GM23338 (cell line): ENCODE measurements around the gene MAP1B. TPM values are rescaled to one million over a fixed set of nuclear protein-coding genes. Genes with fewer than 3 reads are reported as not detected.

ENCODE experiments used
- ATAC-seq: fragments of 200-7000 bp; cut with Tn5 transposase; 3 replicates; pipeline ENCODE4 v1.9.1; 2020
- DNase-seq: peaks from one replicate; pipeline ENCODE4 v3.0.0-alpha.2; 2015; ENCODE audit warnings: low spot score
- H2AFZ ChIP-seq: fragments of 200-600 bp; sonication (generic); 2 replicates; pipeline ENCODE4 v1.8.0; 2016; ENCODE audit warnings: antibody characterized with exemption, mild to moderate bottlenecking, moderate library complexity
- H3F3A ChIP-seq: fragments of 200-600 bp; sonication (generic); replicated peaks from 2 replicates; pipeline ENCODE4 v1.8.0; 2017; ENCODE audit warnings: antibody characterized with exemption, mixed run types, low read depth
- H3K27ac ChIP-seq: fragments of 200-600 bp; sonication (generic); 2 replicates; pipeline ENCODE4 v1.6.1; 2016; ENCODE audit warnings: low read depth
- H3K27me3 ChIP-seq: fragments of 200-600 bp; sonication (generic); 2 replicates; pipeline ENCODE4 v1.8.0; 2016; ENCODE audit warnings: mild to moderate bottlenecking, mixed run types, moderate library complexity; ENCODE audit not compliant: insufficient read depth
- H3K36me3 ChIP-seq: fragments of 200-600 bp; sonication (generic); 2 replicates; pipeline ENCODE4 v1.8.0; 2016; ENCODE audit warnings: mild to moderate bottlenecking; ENCODE audit not compliant: insufficient read depth
- H3K4me1 ChIP-seq: fragments of 200-600 bp; sonication (generic); 2 replicates; pipeline ENCODE4 v1.8.0; 2016; ENCODE audit warnings: mild to moderate bottlenecking, moderate library complexity; ENCODE audit not compliant: insufficient read depth
- H3K4me2 ChIP-seq: fragments of 200-600 bp; sonication (generic); 2 replicates; pipeline ENCODE4 v1.7.1; 2017; ENCODE audit warnings: mixed run types
- H3K4me3 ChIP-seq: fragments of 200-600 bp; sonication (generic); 2 replicates; pipeline ENCODE4 v1.6.1; 2016; ENCODE audit warnings: mixed run types
- H3K79me2 ChIP-seq: fragments of 200-600 bp; sonication (generic); replicated peaks from 2 replicates; pipeline ENCODE4 v1.8.0; 2017; ENCODE audit warnings: mild to moderate bottlenecking; ENCODE audit not compliant: insufficient read depth
- H3K9me2 ChIP-seq: fragments of 200-600 bp; sonication (generic); 2 replicates; pipeline ENCODE4 v1.8.0; 2017; ENCODE audit not compliant: insufficient read depth
- H4K20me1 ChIP-seq: fragments of 200-600 bp; sonication (generic); replicated peaks from 2 replicates; pipeline ENCODE4 v1.8.0; 2017; ENCODE audit warnings: mild to moderate bottlenecking; ENCODE audit not compliant: insufficient read depth
- H3K27ac Mint-ChIP-seq: 2 replicates; pipeline ENCODE4 v1.8.0; 2020; ENCODE audit warnings: inconsistent platforms, mild to moderate bottlenecking, moderate library complexity, mixed read lengths
- H3K27me3 Mint-ChIP-seq: 3 replicates; pipeline ENCODE4 v1.8.0; 2022; ENCODE audit warnings: low read depth, mild to moderate bottlenecking, moderate library complexity, mixed read lengths, inconsistent platforms; ENCODE audit not compliant: insufficient read depth, poor library complexity
- H3K36me3 Mint-ChIP-seq: 3 replicates; pipeline ENCODE4 v1.8.0; 2021; ENCODE audit warnings: low read depth, mild to moderate bottlenecking, inconsistent platforms, moderate library complexity, mixed read lengths
- H3K4me1 Mint-ChIP-seq: 3 replicates; pipeline ENCODE4 v1.8.0; 2020; ENCODE audit warnings: mild to moderate bottlenecking, inconsistent platforms, mixed read lengths
- H3K4me3 Mint-ChIP-seq: 3 replicates; pipeline ENCODE4 v1.8.0; 2021; ENCODE audit warnings: moderate library complexity, mild to moderate bottlenecking, inconsistent platforms, mixed read lengths
- H3K9me3 Mint-ChIP-seq: 3 replicates; pipeline ENCODE4 v1.8.0; 2020; ENCODE audit warnings: moderate library complexity, mild to moderate bottlenecking, inconsistent platforms, mixed read lengths
- CREB1 ChIP-seq: fragments of 250-450 bp; sonication (Bioruptor Pico); IDR thresholded peaks from 2 replicates; pipeline ENCODE4 v1.5.0; 2020; ENCODE audit warnings: low read depth, mild to moderate bottlenecking, moderate library complexity
- EZH2 ChIP-seq: fragments of 200-600 bp; sonication (generic); IDR thresholded peaks from one replicate; pipeline ENCODE4 v1.8.0; 2017; ENCODE audit warnings: antibody characterized with exemption, mild to moderate bottlenecking, low read depth; ENCODE audit not compliant: unreplicated experiment
- EZH2phosphoT487 ChIP-seq: fragments of 200-600 bp; sonication (generic); IDR thresholded peaks from one replicate; pipeline ENCODE4 v1.8.1; 2018; ENCODE audit warnings: antibody characterized with exemption; ENCODE audit not compliant: unreplicated experiment
- JUNB ChIP-seq: IDR thresholded peaks from one replicate; pipeline ENCODE4 v1.6.1; 2016; ENCODE audit warnings: antibody characterized with exemption; ENCODE audit not compliant: unreplicated experiment
- NANOG ChIP-seq: IDR thresholded peaks from 2 replicates; pipeline ENCODE4 v1.6.1; 2016; ENCODE audit warnings: antibody characterized with exemption, borderline replicate concordance
- POLR2AphosphoS5 ChIP-seq: IDR thresholded peaks from 2 replicates; pipeline ENCODE4 v1.6.1; 2016; ENCODE audit warnings: antibody characterized with exemption, low read depth
- STAT1 ChIP-seq: IDR thresholded peaks from one replicate; pipeline ENCODE4 v1.6.1; 2016; ENCODE audit warnings: antibody characterized with exemption; ENCODE audit not compliant: unreplicated experiment
- ZNF114 ChIP-seq: fragments of 250-450 bp; sonication (Bioruptor Pico); IDR thresholded peaks from 2 replicates; pipeline ENCODE4 v1.5.0; 2020; ENCODE audit warnings: mild to moderate bottlenecking, moderate library complexity
- ZNF331 ChIP-seq: fragments of 250-450 bp; sonication (Bioruptor Pico); IDR thresholded peaks from 2 replicates; pipeline ENCODE4 v1.5.0; 2020; ENCODE audit warnings: low read depth, mild to moderate bottlenecking, moderate library complexity
- polyA plus RNA-seq: library from polyadenylated mRNA; unstranded; fragments of >200 nt; fragmentation: Nextera tagmentation; extraction: Ambion mirVana; gene quantifications from 2 replicates; pipeline ENCODE4 v1.2.1, GENCODE V29; 2016
- total RNA-seq: library from RNA; depleted of rRNA; stranded (reverse); fragments of >200 nt; shearing (Covaris generic); gene quantifications from 2 replicates; pipeline ENCODE4 v1.2.3, GENCODE V29; 2014
- TF ChIP-seq, protein P1 (sequence below): fragments of 250-450 bp; sonication (Bioruptor Pico); IDR thresholded peaks from 2 replicates; pipeline ENCODE4 v1.5.0; 2020; ENCODE audit warnings: mild to moderate bottlenecking, moderate library complexity
- TF ChIP-seq, protein P2 (sequence below), 2 experiments: fragments of 200-600 bp in 1 of 2; sonication (generic) in 1 of 2; conservative IDR thresholded peaks; 2 replicates each; pipeline versions ENCODE4 v1.5.1 to v1.6.1; 2016 to 2017; ENCODE audit warnings: antibody characterized with exemption in 2 of 2, low read depth in 2 of 2, mild to moderate bottlenecking in 2 of 2, moderate library complexity in 1 of 2
- TF ChIP-seq, protein P3 (sequence below): IDR thresholded peaks from 2 replicates; pipeline ENCODE4 v1.6.1; 2016; ENCODE audit warnings: antibody characterized with exemption
- TF ChIP-seq, protein P4 (sequence below): IDR thresholded peaks from one replicate; pipeline ENCODE4 v1.6.1; 2018; ENCODE audit warnings: antibody characterized with exemption; ENCODE audit not compliant: unreplicated experiment

The MAP1B gene
- total and polyA plus RNA-seq, 2 experiments from 2014 or later, result 148 to 263 TPM

DNA sequence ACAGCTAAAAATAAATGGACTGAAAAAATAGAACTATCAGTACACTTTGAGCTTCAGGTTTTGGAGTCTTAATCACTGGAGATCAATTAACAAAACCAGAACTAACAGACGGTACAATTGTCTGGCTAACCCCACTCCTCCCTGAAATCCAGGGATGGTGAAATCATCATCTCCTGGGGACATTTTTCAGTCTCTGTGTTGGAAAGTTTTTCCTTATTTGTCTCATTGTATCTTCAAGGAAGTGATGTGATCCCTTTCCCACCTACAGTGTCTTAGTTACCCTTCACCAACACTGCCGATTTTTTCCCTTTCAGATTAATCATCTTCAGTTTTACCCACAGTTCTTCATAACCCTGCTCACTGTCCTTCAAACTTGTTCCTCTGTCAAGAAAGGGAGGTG, 81.9 kb downstream of the MAP1B start (continued):
- TF ChIP-seq, protein P1, sequence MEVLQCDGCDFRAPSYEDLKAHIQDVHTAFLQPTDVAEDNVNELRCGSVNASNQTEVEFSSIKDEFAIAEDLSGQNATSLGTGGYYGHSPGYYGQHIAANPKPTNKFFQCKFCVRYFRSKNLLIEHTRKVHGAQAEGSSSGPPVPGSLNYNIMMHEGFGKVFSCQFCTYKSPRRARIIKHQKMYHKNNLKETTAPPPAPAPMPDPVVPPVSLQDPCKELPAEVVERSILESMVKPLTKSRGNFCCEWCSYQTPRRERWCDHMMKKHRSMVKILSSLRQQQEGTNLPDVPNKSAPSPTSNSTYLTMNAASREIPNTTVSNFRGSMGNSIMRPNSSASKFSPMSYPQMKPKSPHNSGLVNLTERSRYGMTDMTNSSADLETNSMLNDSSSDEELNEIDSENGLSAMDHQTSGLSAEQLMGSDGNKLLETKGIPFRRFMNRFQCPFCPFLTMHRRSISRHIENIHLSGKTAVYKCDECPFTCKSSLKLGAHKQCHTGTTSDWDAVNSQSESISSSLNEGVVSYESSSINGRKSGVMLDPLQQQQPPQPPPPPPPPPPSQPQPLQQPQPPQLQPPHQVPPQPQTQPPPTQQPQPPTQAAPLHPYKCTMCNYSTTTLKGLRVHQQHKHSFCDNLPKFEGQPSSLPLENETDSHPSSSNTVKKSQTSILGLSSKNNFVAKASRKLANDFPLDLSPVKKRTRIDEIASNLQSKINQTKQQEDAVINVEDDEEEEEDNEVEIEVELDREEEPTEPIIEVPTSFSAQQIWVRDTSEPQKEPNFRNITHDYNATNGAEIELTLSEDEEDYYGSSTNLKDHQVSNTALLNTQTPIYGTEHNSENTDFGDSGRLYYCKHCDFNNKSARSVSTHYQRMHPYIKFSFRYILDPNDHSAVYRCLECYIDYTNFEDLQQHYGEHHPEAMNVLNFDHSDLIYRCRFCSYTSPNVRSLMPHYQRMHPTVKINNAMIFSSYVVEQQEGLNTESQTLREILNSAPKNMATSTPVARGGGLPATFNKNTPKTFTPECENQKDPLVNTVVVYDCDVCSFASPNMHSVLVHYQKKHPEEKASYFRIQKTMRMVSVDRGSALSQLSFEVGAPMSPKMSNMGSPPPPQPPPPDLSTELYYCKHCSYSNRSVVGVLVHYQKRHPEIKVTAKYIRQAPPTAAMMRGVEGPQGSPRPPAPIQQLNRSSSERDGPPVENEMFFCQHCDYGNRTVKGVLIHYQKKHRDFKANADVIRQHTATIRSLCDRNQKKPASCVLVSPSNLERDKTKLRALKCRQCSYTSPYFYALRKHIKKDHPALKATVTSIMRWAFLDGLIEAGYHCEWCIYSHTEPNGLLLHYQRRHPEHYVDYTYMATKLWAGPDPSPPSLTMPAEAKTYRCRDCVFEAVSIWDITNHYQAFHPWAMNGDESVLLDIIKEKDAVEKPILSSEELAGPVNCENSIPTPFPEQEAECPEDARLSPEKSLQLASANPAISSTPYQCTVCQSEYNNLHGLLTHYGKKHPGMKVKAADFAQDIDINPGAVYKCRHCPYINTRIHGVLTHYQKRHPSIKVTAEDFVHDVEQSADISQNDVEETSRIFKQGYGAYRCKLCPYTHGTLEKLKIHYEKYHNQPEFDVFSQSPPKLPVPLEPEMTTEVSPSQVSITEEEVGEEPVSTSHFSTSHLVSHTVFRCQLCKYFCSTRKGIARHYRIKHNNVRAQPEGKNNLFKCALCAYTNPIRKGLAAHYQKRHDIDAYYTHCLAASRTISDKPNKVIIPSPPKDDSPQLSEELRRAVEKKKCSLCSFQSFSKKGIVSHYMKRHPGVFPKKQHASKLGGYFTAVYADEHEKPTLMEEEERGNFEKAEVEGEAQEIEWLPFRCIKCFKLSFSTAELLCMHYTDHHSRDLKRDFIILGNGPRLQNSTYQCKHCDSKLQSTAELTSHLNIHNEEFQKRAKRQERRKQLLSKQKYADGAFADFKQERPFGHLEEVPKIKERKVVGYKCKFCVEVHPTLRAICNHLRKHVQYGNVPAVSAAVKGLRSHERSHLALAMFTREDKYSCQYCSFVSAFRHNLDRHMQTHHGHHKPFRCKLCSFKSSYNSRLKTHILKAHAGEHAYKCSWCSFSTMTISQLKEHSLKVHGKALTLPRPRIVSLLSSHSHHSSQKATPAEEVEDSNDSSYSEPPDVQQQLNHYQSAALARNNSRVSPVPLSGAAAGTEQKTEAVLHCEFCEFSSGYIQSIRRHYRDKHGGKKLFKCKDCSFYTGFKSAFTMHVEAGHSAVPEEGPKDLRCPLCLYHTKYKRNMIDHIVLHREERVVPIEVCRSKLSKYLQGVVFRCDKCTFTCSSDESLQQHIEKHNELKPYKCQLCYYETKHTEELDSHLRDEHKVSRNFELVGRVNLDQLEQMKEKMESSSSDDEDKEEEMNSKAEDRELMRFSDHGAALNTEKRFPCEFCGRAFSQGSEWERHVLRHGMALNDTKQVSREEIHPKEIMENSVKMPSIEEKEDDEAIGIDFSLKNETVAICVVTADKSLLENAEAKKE, result no peak
- TF ChIP-seq ZNF114 (CRISPR knock-in tag), result no peak
- no peak for TF ChIP-seq NANOG
- no peak for TF ChIP-seq ZNF331
- TF ChIP-seq POLR2AphosphoS5, result no peak
- TF ChIP-seq CREB1 (CRISPR knock-in tag), result no peak
- TF ChIP-seq STAT1, result no peak
- TF ChIP-seq EZH2, result no peak
- TF ChIP-seq, protein P2, sequence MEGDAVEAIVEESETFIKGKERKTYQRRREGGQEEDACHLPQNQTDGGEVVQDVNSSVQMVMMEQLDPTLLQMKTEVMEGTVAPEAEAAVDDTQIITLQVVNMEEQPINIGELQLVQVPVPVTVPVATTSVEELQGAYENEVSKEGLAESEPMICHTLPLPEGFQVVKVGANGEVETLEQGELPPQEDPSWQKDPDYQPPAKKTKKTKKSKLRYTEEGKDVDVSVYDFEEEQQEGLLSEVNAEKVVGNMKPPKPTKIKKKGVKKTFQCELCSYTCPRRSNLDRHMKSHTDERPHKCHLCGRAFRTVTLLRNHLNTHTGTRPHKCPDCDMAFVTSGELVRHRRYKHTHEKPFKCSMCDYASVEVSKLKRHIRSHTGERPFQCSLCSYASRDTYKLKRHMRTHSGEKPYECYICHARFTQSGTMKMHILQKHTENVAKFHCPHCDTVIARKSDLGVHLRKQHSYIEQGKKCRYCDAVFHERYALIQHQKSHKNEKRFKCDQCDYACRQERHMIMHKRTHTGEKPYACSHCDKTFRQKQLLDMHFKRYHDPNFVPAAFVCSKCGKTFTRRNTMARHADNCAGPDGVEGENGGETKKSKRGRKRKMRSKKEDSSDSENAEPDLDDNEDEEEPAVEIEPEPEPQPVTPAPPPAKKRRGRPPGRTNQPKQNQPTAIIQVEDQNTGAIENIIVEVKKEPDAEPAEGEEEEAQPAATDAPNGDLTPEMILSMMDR (conservative IDR thresholded peaks at IDR 0.05; ENCODE audit: low read depth in 2 of 2), result no peak

DNA sequence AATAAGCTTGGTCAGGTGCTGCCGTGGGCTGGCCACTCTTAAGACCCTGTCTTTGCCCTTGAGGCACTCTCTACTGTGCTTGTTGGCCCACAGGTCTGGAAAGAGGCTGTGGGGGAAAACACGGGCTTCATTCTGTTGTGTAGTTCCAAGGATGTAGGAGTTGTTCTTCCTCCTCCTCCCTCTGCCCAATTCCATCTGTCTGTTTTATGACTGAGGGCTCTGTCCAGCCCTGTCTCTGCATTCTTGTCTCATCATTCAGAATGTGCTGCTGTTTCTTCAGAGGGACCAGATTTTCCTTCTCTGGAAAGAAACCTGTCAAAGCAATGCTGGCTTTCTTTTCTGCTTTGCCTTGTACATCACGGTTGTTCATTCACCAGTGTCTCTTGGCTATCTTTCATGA, 84.1 kb downstream of the MAP1B start:
- Histone ChIP-seq H3K27me3 (no peaks in the 10 kb centered on the region), H2AFZ (no peak overlapping the region), H3K4me3 (no peak overlapping the region), H3F3A (0 out of 2 replicates have a peak, but pooled peaks cover 2% of the 10 kb centered on the region), H4K20me1 (peaks cover 9% of the 10 kb centered on the region; the same call in 1 of the 2 replicates), H3K79me2 (no peaks in the 10 kb centered on the region; the same call in 1 of the 2 replicates), H3K36me3 (peaks cover 28% of the 10 kb centered on the region), H3K4me2 (no peak overlapping the region), H3K27ac (no peak overlapping the region), H3K9me2 (peaks cover 16% of the 10 kb centered on the region; the same call in 1 of the 2 replicates), H3K4me1 (no peaks in the 10 kb centered on the region)
- peaks cover 11% of the 10 kb centered on the region; the same call in 2 of the 3 replicates for H3K9me3 Mint-ChIP-seq
- no peak for ATAC-seq
- H3K4me3 Mint-ChIP-seq, result no peak overlapping the region
- no peak overlapping the region for H3K27ac Mint-ChIP-seq
- TF ChIP-seq EZH2phosphoT487 (no peak), STAT1 (no peak), POLR2AphosphoS5 (no peak), JUNB (no peak), EZH2 (no peak)
- TF ChIP-seq, protein P3, sequence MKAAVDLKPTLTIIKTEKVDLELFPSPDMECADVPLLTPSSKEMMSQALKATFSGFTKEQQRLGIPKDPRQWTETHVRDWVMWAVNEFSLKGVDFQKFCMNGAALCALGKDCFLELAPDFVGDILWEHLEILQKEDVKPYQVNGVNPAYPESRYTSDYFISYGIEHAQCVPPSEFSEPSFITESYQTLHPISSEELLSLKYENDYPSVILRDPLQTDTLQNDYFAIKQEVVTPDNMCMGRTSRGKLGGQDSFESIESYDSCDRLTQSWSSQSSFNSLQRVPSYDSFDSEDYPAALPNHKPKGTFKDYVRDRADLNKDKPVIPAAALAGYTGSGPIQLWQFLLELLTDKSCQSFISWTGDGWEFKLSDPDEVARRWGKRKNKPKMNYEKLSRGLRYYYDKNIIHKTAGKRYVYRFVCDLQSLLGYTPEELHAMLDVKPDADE, result no peak
- TF ChIP-seq, protein P4, sequence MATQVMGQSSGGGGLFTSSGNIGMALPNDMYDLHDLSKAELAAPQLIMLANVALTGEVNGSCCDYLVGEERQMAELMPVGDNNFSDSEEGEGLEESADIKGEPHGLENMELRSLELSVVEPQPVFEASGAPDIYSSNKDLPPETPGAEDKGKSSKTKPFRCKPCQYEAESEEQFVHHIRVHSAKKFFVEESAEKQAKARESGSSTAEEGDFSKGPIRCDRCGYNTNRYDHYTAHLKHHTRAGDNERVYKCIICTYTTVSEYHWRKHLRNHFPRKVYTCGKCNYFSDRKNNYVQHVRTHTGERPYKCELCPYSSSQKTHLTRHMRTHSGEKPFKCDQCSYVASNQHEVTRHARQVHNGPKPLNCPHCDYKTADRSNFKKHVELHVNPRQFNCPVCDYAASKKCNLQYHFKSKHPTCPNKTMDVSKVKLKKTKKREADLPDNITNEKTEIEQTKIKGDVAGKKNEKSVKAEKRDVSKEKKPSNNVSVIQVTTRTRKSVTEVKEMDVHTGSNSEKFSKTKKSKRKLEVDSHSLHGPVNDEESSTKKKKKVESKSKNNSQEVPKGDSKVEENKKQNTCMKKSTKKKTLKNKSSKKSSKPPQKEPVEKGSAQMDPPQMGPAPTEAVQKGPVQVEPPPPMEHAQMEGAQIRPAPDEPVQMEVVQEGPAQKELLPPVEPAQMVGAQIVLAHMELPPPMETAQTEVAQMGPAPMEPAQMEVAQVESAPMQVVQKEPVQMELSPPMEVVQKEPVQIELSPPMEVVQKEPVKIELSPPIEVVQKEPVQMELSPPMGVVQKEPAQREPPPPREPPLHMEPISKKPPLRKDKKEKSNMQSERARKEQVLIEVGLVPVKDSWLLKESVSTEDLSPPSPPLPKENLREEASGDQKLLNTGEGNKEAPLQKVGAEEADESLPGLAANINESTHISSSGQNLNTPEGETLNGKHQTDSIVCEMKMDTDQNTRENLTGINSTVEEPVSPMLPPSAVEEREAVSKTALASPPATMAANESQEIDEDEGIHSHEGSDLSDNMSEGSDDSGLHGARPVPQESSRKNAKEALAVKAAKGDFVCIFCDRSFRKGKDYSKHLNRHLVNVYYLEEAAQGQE, result no peak
- DNase-seq, result no peak
- H3K36me3 Mint-ChIP-seq, result peaks cover 57% of the 10 kb centered on the region
- H3K27me3 Mint-ChIP-seq, result peaks cover 13% of the 10 kb centered on the region
- H3K4me1 Mint-ChIP-seq, result peaks cover 2% of the 10 kb centered on the region; the same call in 2 of the 3 replicates
